Gastrocnemius medialis (tissue), 4 donors: ENCODE results near the gene CREBL2.
"Not testable (repeated sequence)": the region's sequence is repeated elsewhere in the genome, so short reads cannot be mapped to it uniquely, and the experiment has no call there.

Experiments used
- CTCF ChIP-seq, 5 experiments: fragments of 450-650 bp in 3 of 5; fragments of 200-600 bp in 2 of 5; sonication (generic) in 2 of 5; IDR thresholded peaks in 4 of 5; conservative IDR thresholded peaks in 1 of 5; 1 replicate in 4 of 5; 2 replicates in 1 of 5; pipeline ENCODE4 v1.5.1; 2016 to 2019; ENCODE audit warnings: antibody characterized with exemption in 5 of 5, mild to moderate bottlenecking in 3 of 5, moderate library complexity in 3 of 5
- POLR2A ChIP-seq, 2 donors: fragments of 450-650 bp; IDR thresholded peaks; one replicate each; pipeline ENCODE4 v1.6.1; 2017; ENCODE audit warnings: antibody characterized with exemption in 2 of 2, mild to moderate bottlenecking in 2 of 2, moderate library complexity in 2 of 2

DNA sequence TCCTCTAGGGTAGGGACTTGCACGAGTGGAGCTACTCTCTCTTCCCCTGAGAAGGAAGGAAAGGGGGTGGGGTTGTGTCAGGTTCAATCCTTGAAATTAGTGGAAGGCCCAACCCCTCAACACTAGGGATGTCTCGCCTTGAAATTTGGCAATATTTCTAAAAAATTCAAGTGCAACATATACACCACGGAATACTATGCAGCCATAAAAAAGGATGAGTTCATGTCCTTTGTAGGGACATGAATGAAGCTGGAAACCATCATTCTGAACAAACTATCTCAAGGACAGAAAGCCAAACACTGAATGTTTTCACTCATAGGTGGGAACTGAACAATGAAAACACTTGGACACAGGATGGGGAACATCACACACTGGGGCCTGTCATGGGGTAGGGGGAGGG lies 15.1 kb upstream of the CREBL2 start:
- not testable (repeated sequence) for TF ChIP-seq CTCF (IDR thresholded peaks at IDR 0.05 in 4 of 5, conservative IDR thresholded peaks at IDR 0.05 in 1 of 5); POLR2A (IDR thresholded peaks at IDR 0.05)
